ENCODE results near the gene ALDH1B1.
"Not testable (repeated sequence)": the region's sequence is repeated elsewhere in the genome, so short reads cannot be mapped to it uniquely, and the experiment has no call there.

The ALDH1B1 gene

DNA sequence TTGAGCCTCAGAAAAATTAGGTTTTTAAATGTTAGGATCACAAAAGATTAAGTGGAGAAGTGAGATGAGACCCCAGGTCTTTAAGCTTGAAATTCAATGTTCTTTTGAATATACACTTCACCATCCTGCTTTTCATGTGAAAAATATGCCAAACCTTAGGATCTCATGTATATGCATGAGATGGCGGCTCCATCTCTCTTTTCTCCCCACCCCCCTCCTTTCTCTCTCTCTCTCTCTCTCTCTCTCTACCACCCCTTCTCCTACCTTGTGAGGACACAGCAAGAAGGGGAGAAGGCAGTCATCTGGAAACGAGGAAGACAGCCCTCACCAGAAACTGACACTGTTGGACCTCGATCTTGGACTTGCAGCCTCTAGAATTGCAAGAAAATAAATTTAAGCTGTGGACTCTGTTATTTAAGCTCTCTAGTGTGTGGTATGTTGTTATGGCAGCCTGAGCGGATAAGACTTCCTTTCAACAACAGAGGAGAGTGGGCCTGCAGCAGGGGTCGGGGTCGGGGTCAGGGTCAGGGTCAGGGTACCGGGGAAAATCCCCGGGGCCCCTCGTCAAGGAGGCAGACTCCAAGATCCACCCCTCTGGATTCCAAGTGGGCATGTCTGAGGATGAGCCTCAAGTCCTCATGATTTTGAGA, 16.4 kb upstream of the ALDH1B1 start:
- DNase-seq (ENCODE audit: low read depth) = no peak
- TF ChIP-seq CTCF (IDR thresholded peaks at IDR 0.05; ENCODE audit: low read depth, low read length, missing control alignments) = no peak
- H3K4me3 ChIP-seq (ENCODE audit: low read depth, low read length) = no peak overlapping the region
- in situ Hi-C loops (cut with HindIII; ENCODE audit: low sequenced_read_pairs) = loop anchor here (25.0 kb wide), 1 partner anchor 639 kb away; no protein-coding TSS in a partner anchor

- not testable (repeated sequence) for H3K4me3 ChIP-seq (ENCODE audit: low read depth, low read length); DNase-seq (ENCODE audit: low read depth)
- in situ Hi-C loops (cut with HindIII; ENCODE audit: low sequenced_read_pairs) = loop anchor here (25.0 kb wide), 1 partner anchor 640 kb away; no protein-coding TSS in a partner anchor
Measured at GRCh38 chr9:38377336-38378083, 15.0 kb upstream of the ALDH1B1 start.

DNA sequence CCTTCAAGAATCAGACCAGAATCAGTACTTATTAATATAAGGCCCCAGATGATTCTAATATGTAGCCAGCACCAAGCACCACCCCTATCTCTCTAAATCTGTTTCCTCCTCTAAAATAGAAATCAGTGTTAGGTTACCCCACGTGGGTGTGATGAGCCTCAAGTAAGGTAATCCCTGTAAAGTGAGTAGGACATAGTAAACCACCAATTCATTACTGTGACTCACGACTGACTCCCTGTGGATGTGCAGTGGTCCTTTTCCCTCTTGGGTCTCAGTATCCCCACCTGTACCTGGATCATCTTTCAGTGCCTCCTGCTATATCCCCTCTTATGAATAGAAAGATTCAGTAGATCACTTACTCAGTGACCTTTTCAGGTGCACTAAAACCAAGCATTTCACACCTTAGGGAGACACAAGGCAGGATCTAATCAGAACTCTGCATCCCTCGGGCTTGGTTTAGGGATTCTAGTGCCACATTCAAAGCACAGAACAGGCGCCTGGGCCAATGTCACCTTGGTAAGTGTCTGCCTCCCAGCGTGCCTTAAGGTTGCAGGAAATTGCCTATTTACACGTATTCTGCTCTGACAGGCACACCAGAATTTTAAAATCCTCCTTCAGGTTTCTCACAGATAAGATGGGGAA, 12.2 kb upstream of the ALDH1B1 start:
- H3K4me3 ChIP-seq (ENCODE audit: low read depth, low read length) = no peak overlapping the region
- no peak for DNase-seq (ENCODE audit: low read depth)
- in situ Hi-C loops (cut with HindIII; ENCODE audit: low sequenced_read_pairs) = loop anchor here (25.0 kb wide), 1 partner anchor 643 kb away; no protein-coding TSS in a partner anchor
- TF ChIP-seq CTCF (IDR thresholded peaks at IDR 0.05; ENCODE audit: low read depth, low read length, missing control alignments) = no peak

DNA sequence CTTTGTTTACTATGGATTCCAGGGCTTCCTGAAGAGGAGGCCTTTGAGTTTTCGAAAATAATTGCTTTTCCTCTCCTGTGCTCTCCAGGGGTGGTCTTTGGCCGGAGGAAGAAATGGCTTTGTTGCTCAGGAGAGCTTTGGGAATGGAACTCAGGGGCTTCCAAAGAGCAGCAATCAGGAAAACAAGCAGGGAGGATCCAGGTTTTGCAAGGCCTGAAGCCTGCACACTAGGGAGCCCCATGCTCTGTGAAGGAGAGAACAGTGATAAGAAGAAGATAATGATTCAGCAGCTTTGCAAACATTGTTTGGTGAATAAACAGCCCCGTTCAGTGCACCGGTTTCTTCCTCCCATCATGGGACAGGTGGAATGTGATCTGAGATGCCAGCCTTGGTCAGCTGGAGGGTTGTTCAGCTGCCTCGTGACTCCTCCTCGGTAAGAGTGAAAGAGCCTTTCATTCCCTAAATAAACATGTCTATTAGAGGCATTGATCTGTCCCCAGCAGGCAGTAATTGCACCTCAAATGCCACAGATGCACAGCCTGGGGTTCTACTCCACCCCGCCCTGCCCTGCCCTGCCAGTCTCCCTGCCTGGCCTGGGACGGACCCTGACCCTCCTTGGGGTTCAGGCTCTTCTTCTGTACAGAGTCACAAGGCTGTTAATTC, 11.5 kb upstream of the ALDH1B1 start:
- TF ChIP-seq CTCF (IDR thresholded peaks at IDR 0.05; ENCODE audit: low read depth, low read length, missing control alignments) = no peak
- no peak overlapping the region for H3K4me3 ChIP-seq (ENCODE audit: low read depth, low read length)
- in situ Hi-C loops (cut with HindIII; ENCODE audit: low sequenced_read_pairs) = loop anchor here (25.0 kb wide), 1 partner anchor 644 kb away; no protein-coding TSS in a partner anchor
- DNase-seq (ENCODE audit: low read depth) = no peak

- no peak overlapping the region for H3K4me3 ChIP-seq (ENCODE audit: low read depth, low read length)
- TF ChIP-seq CTCF (IDR thresholded peaks at IDR 0.05; ENCODE audit: low read depth, low read length, missing control alignments) = no peak
- in situ Hi-C loops (cut with HindIII; ENCODE audit: low sequenced_read_pairs) = loop anchor here (25.0 kb wide), 1 partner anchor 645 kb away; no protein-coding TSS in a partner anchor
- DNase-seq (ENCODE audit: low read depth) = no peak
Measured at GRCh38 chr9:38382141-38382540, 10.4 kb upstream of the ALDH1B1 start.

DNA sequence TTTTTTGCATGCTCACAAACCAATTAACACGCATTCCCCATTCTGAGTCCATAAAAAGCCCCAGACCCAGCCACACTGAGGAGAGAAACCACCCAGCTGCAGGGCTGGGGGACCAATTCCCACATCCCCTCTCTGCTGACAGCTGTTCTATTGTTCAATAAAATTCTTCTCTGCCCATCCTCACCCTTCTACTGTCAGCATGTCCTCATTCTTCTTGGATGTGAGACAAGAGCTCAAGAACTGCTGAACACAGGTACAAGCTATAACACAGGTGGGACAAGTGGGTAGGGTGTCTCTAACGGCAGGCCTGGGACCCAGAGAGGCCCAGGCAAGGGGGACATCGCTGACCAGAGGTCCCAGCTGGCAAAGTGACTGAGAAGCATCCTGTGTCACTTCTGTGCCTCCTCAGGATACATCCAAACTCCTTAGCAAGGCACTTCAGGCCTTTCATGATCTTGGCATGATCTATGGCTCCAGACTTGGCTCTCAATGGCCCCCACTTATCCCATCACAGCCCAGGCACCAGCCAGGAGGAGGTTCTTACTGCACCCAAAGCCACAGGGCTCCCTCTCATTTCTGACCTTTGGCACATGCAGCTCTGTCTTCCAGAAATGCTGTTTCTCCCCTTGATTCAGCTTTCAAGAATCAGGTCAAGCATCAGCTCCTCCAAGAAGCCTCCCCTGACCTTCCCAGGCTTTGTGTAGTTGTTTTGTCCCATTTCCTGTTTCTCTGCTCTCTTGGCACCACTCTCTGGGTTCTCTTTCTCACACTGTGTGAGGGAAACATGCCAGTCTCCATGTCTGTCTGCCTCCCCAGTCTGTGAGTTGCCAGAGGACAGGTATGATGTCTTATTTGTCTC, 7.3 kb upstream of the ALDH1B1 start:
- no peak overlapping the region for H3K4me3 ChIP-seq (ENCODE audit: low read depth, low read length)
- no peak for DNase-seq (ENCODE audit: low read depth)
- in situ Hi-C loops (cut with HindIII; ENCODE audit: low sequenced_read_pairs) = loop anchor here (25.0 kb wide), 1 partner anchor 648 kb away; no protein-coding TSS in a partner anchor
- no peak for TF ChIP-seq CTCF (IDR thresholded peaks at IDR 0.05; ENCODE audit: low read depth, low read length, missing control alignments)
